ENCODE data around the gene TBX19. TPM values are rescaled to one million over a fixed set of nuclear protein-coding genes. Genes with fewer than 3 reads are reported as not detected.

The TBX19 gene
- total RNA-seq, 1 experiment from 2014 or later = 1.2 TPM

GRCh38 chr1:168260393-168260792 lies 20.3 kb upstream of the TBX19 start:
- TF ChIP-seq CDX4 (CRISPR knock-in tag; IDR thresholded peaks at IDR 0.05; ENCODE audit: borderline replicate concordance) = no peak
- no peak for TF ChIP-seq SOX15 (CRISPR knock-in tag; IDR thresholded peaks at IDR 0.05)
- no peak for TF ChIP-seq FOXJ3 (CRISPR knock-in tag; IDR thresholded peaks at IDR 0.05; ENCODE audit: borderline replicate concordance)
- TF ChIP-seq STAT6 (CRISPR knock-in tag; conservative IDR thresholded peaks at IDR 0.05; ENCODE audit: low read depth) = no peak
- no peak for TF ChIP-seq ZSCAN18 (CRISPR knock-in tag; IDR thresholded peaks at IDR 0.05)
- TF ChIP-seq ZNF671 (CRISPR knock-in tag; IDR thresholded peaks at IDR 0.05) = no peak
- no peak for TF ChIP-seq ZNF416 (CRISPR knock-in tag; IDR thresholded peaks at IDR 0.05)
- TF ChIP-seq JUN (CRISPR knock-in tag; IDR thresholded peaks at IDR 0.05) = no peak
- TF ChIP-seq ZMAT4 (CRISPR knock-in tag; IDR thresholded peaks at IDR 0.05) = no peak
- no peak for TF ChIP-seq TEAD1 (CRISPR knock-in tag; IDR thresholded peaks at IDR 0.05)
- TF ChIP-seq CTCF (IDR thresholded peaks at IDR 0.05) = no peak
- TF ChIP-seq MYBL2 (CRISPR knock-in tag; IDR thresholded peaks at IDR 0.05) = no peak
- TF ChIP-seq CREM (CRISPR knock-in tag; IDR thresholded peaks at IDR 0.05) = no peak
- ChIA-PET POLR2A (no interaction called here), CTCF (interaction anchor here (1.1 kb wide), 1 partner anchor 25 kb away, joined by 4 read pairs; no protein-coding TSS in a partner anchor)
- Mint-ChIP-seq H3K36me3 (peaks cover 42% of the 10 kb centered on the region), H3K9me3 (peaks cover 47% of the 10 kb centered on the region), H3K4me3 (no peak overlapping the region), H3K27me3 (ENCODE audit: low read depth) (peaks cover 11% of the 10 kb centered on the region), H3K27ac (no peak overlapping the region), H3K4me1 (peaks cover 27% of the 10 kb centered on the region)
- DNase-seq (ENCODE audit: low spot score) = no peak
- peak; percentile 84 for ATAC-seq

- ChIA-PET POLR2A (interaction anchor here (0.6 kb wide), 1 partner anchor 20 kb away, joined by 3 read pairs; no protein-coding TSS in a partner anchor), CTCF (interaction anchor here (1.1 to 2.7 kb wide), 2 partner anchors 26 to 81 kb away, joined by 3 to 6 read pairs; no protein-coding TSS in a partner anchor)
- H3K27me3 Mint-ChIP-seq (ENCODE audit: low read depth) = peaks cover 11% of the 10 kb centered on the region
- peaks cover 27% of the 10 kb centered on the region for H3K4me1 Mint-ChIP-seq
- H3K36me3 Mint-ChIP-seq = peaks cover 32% of the 10 kb centered on the region
- ATAC-seq (no peak), DNase-seq (ENCODE audit: low spot score) (no peak)
- H3K4me3 Mint-ChIP-seq = no peak overlapping the region
- H3K27ac Mint-ChIP-seq = no peak overlapping the region
- H3K9me3 Mint-ChIP-seq = peaks cover 37% of the 10 kb centered on the region
- TF ChIP-seq PRRX2 (CRISPR knock-in tag; IDR thresholded peaks at IDR 0.05) (no peak), PREB (CRISPR knock-in tag; IDR thresholded peaks at IDR 0.05; ENCODE audit: borderline replicate concordance) (no peak), TCF7 (CRISPR knock-in tag; IDR thresholded peaks at IDR 0.05; ENCODE audit: low read depth) (no peak), STAT6 (CRISPR knock-in tag; conservative IDR thresholded peaks at IDR 0.05; ENCODE audit: low read depth) (no peak), ATF2 (CRISPR knock-in tag; IDR thresholded peaks at IDR 0.05; ENCODE audit: borderline replicate concordance, low read depth) (no peak)
Observed at GRCh38 chr1:168261390-168261789, 19.3 kb upstream of the TBX19 start.
